Stimulated activated naive B cell treated with anti-CD40 and anti-IgM and Interleukin-4, amounts not matched to agents 10 μg/mL and 1 μg/mL and 100 μg/mL, for 72 hours (primary cell): ENCODE results near the gene PSMG1.

ENCODE experiments used
- ATAC-seq, 2 donors: fragments of 150-1000 bp; cut with Tn5 transposase; replicated peaks; 2 replicates each; pipeline ENCODE4 v1.10.0; 2021; ENCODE audit warnings: moderate library complexity in 1 of 2
- DNase-seq: peaks from one replicate; pipeline ENCODE4 v3.0.0; 2021
- H3K27ac Mint-ChIP-seq: one replicate; pipeline ENCODE4 v1.8.0; 2022; ENCODE audit warnings: mild to moderate bottlenecking, mixed read lengths
- H3K27me3 Mint-ChIP-seq, 2 donors: one replicate each; pipeline ENCODE4 v1.8.0; 2022; ENCODE audit warnings: mixed read lengths in 2 of 2
- H3K36me3 Mint-ChIP-seq, 2 donors: one replicate each; pipeline ENCODE4 v1.8.0; 2022; ENCODE audit warnings: mixed read lengths in 2 of 2, mild to moderate bottlenecking in 1 of 2
- H3K4me1 Mint-ChIP-seq, 2 donors: one replicate each; pipeline ENCODE4 v1.8.0; 2022; ENCODE audit warnings: mixed read lengths in 2 of 2, mild to moderate bottlenecking in 1 of 2
- H3K4me3 Mint-ChIP-seq, 2 donors: one replicate each; pipeline ENCODE4 v1.8.0; 2022; ENCODE audit warnings: mild to moderate bottlenecking in 2 of 2, mixed read lengths in 2 of 2, moderate library complexity in 1 of 2
- H3K9me3 Mint-ChIP-seq, 2 donors: one replicate each; pipeline ENCODE4 v1.8.0; 2022; ENCODE audit warnings: mixed read lengths in 2 of 2, mild to moderate bottlenecking in 1 of 2

The PSMG1 gene

GRCh38 chr21:39132248-39132647, 51.0 kb downstream of the PSMG1 start:
- no peaks in the 10 kb centered on the region for H3K4me1 Mint-ChIP-seq
- H3K4me3 Mint-ChIP-seq, result no peak overlapping the region
- ATAC-seq (no peak), DNase-seq (no peak)
- peaks cover 0 to 2% of the 10 kb centered on the region in 2 donors for H3K9me3 Mint-ChIP-seq
- no peaks in the 10 kb centered on the region for H3K36me3 Mint-ChIP-seq
- H3K27ac Mint-ChIP-seq, result no peak overlapping the region
- H3K27me3 Mint-ChIP-seq, result no peaks in the 10 kb centered on the region

- Mint-ChIP-seq H3K36me3 (no peaks in the 10 kb centered on the region), H3K27ac (no peak overlapping the region), H3K4me3 (no peak overlapping the region), H3K27me3 (no peaks in the 10 kb centered on the region), H3K4me1 (no peaks in the 10 kb centered on the region), H3K9me3 (peaks cover 0 to 2% of the 10 kb centered on the region in 2 donors)
- DNase-seq (no peak), ATAC-seq (no peak)
Observed at GRCh38 chr21:39131791-39132190, 51.5 kb downstream of the PSMG1 start.

GRCh38 chr21:39127506-39127905, 55.7 kb downstream of the PSMG1 start:
- peaks cover 3 to 4% of the 10 kb centered on the region in 2 donors for H3K9me3 Mint-ChIP-seq
- DNase-seq (no peak), ATAC-seq (no peak)
- H3K4me3 Mint-ChIP-seq, result no peak overlapping the region
- H3K4me1 Mint-ChIP-seq, result peaks cover 0 to 4% of the 10 kb centered on the region in 2 donors
- no peak overlapping the region for H3K27ac Mint-ChIP-seq
- H3K36me3 Mint-ChIP-seq, result no peaks in the 10 kb centered on the region
- H3K27me3 Mint-ChIP-seq, result peaks cover 0 to 5% of the 10 kb centered on the region in 2 donors

- ATAC-seq (no peak), DNase-seq (no peak)
- H3K9me3 Mint-ChIP-seq, result peaks cover 9 to 11% of the 10 kb centered on the region in 2 donors
- H3K4me3 Mint-ChIP-seq, result no peak overlapping the region
- H3K27me3 Mint-ChIP-seq, result peaks cover 0 to 11% of the 10 kb centered on the region in 2 donors
- no peak overlapping the region for H3K27ac Mint-ChIP-seq
- peaks cover 0 to 4% of the 10 kb centered on the region in 2 donors for H3K4me1 Mint-ChIP-seq
- H3K36me3 Mint-ChIP-seq, result peaks cover 0 to 7% of the 10 kb centered on the region in 2 donors
Observed at GRCh38 chr21:39126486-39126806, 56.8 kb downstream of the PSMG1 start.

- H3K4me1 Mint-ChIP-seq, result peaks cover 0 to 4% of the 10 kb centered on the region in 2 donors
- peaks cover 9 to 11% of the 10 kb centered on the region in 2 donors for H3K9me3 Mint-ChIP-seq
- peaks cover 0 to 11% of the 10 kb centered on the region in 2 donors for H3K27me3 Mint-ChIP-seq
- peak; percentile 16 for DNase-seq
- ATAC-seq, result peak; percentile 87 to 91
- H3K27ac Mint-ChIP-seq, result no peak overlapping the region
- H3K4me3 Mint-ChIP-seq, result no peak overlapping the region
- H3K36me3 Mint-ChIP-seq, result peaks cover 0 to 7% of the 10 kb centered on the region in 2 donors
Observed at GRCh38 chr21:39125752-39126485, 57.3 kb downstream of the PSMG1 start.
